NCI-H1930 (cell line): ENCODE measurements around the gene TM7SF3.

ENCODE experiments used
- DNase-seq, 2 experiments: peaks; one replicate each; lab custom pipeline; 2025; lab: John Stamatoyannopoulos, UW

TM7SF3 gene

DNA sequence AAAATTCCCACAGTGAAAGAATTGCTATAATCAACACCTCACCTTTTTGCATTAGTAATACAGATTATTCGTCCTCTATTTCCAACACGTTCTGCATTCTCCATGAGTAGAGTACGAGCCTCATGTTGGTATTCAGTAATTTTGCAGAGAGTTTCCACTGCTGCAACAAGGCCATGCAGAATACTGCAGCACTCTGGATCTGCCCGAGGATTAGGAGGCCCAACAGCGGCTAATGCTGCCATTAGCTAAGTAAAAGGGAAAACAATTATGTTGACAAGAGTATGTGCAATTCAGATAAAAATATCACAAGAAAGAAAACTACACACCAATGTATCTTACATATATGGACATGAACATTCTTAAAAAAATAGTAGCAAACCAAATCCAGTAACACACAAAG lies 85.5 kb downstream of the TM7SF3 start:
- DNase-seq = no peak
